K562 (cell line): ENCODE results near the gene BRDT. TPM values are rescaled to one million over a fixed set of nuclear protein-coding genes. Genes with fewer than 3 reads are reported as not detected.

Experiments
- ATAC-seq: fragments of 200-7000 bp; cut with Tn5 transposase; 3 replicates; pipeline ENCODE4 v1.9.1; 2020; ENCODE audit warnings: moderate library complexity
- BruUV-seq: library from RNA; stranded (reverse); fragments of 400-500 nt; replicated peaks from 2 replicates; lab custom pipeline; 2021; lab: Mats Ljungman, UMichigan
- CTCF ChIA-PET: fragments of 300-600 bp; formaldehyde crosslinking; extraction: SDS; loops from one replicate; lab custom pipeline; 2021; ENCODE audit warnings: low intra/inter-chr PET ratio; lab: Yijun Ruan, JAX
- POLR2A ChIA-PET: fragments of 300-600, 350-650 bp; sonication (Branson Sonifier 250); formaldehyde crosslinking; extraction: SDS; loops from one replicate; lab custom pipeline; 2021; ENCODE audit warnings: antibody characterized with exemption, inconsistent platforms; lab: Yijun Ruan, JAX
- DNase-seq, 4 experiments: peaks; one replicate each; pipeline versions ENCODE4 v3.0.0 to v3.0.0-alpha.2; 2011 to 2018; ENCODE audit warnings: low spot score in 3 of 4, mixed read lengths in 3 of 4; ENCODE audit errors: extremely low read depth in 1 of 4
- FAIRE-seq: peaks from 2 replicates; lab custom pipeline; 2011; peaks lifted over from hg19 to GRCh38; lab: Jason Lieb, UNC
- H2AFZ ChIP-seq: 2 replicates; pipeline ENCODE4 v1.6.0; 2011; ENCODE audit warnings: low read depth, low read length, control low read depth, inconsistent platforms
- H3K27ac ChIP-seq: fragments of 200-600 bp; 3 replicates; pipeline ENCODE4 v1.8.0; 2011; ENCODE audit warnings: low read depth, mild to moderate bottlenecking, control low read depth, inconsistent platforms, low read length, moderate library complexity, mixed read lengths; ENCODE audit errors: extremely low read depth
- H3K27me3 ChIP-seq, 2 experiments: fragments of 300-600 bp in 1 of 2; 2 replicates in 1 of 2; 3 replicates in 1 of 2; pipeline versions ENCODE4 v1.6.0 to v1.8.0; 2011; ENCODE audit warnings: inconsistent platforms in 2 of 2, low read length in 2 of 2, mild to moderate bottlenecking in 1 of 2, mixed read lengths in 1 of 2, moderate library complexity in 1 of 2; ENCODE audit not compliant: control insufficient read depth in 2 of 2, insufficient read depth in 2 of 2
- H3K36me3 ChIP-seq: fragments of 300-600 bp; 3 replicates; pipeline ENCODE4 v1.8.0; 2011; ENCODE audit warnings: mild to moderate bottlenecking, low read length, inconsistent platforms; ENCODE audit not compliant: control insufficient read depth, insufficient read depth
- H3K4me1 ChIP-seq, 2 experiments: fragments of 200-600 bp in 1 of 2; replicated peaks in 1 of 2; 2 replicates in 1 of 2; 3 replicates in 1 of 2; pipeline versions ENCODE4 v1.5.1 to v1.8.0; 2011; ENCODE audit warnings: inconsistent platforms in 2 of 2, low read length in 2 of 2, mild to moderate bottlenecking in 1 of 2, mixed read lengths in 1 of 2, moderate library complexity in 1 of 2; ENCODE audit not compliant: control insufficient read depth in 2 of 2, insufficient read depth in 2 of 2
- H3K4me2 ChIP-seq: 2 replicates; pipeline ENCODE4 v1.6.1; 2011; ENCODE audit warnings: low read length, control low read depth, inconsistent platforms, mixed read lengths; ENCODE audit not compliant: insufficient read depth
- H3K4me3 ChIP-seq: fragments of 200-600 bp; sonication (generic), shearing (Covaris generic); 2 replicates; pipeline ENCODE4 v1.5.1; 2016; ENCODE audit warnings: control low read depth, inconsistent platforms
- H3K79me2 ChIP-seq: fragments of 200-600 bp; 3 replicates; pipeline ENCODE4 v1.8.0; 2011; ENCODE audit warnings: low read length, inconsistent platforms; ENCODE audit not compliant: control insufficient read depth, insufficient read depth
- H3K9ac ChIP-seq, 2 experiments: 2 replicates each; pipeline versions ENCODE4 v1.6.0 to v1.6.1; 2011; ENCODE audit warnings: low read depth in 2 of 2, low read length in 2 of 2, control low read depth in 1 of 2, inconsistent platforms in 1 of 2, mild to moderate bottlenecking in 1 of 2, mixed read lengths in 1 of 2; ENCODE audit not compliant: insufficient read depth in 1 of 2
- H3K9me1 ChIP-seq: one replicate; pipeline ENCODE4 v1.6.0; 2011; ENCODE audit warnings: inconsistent platforms, mild to moderate bottlenecking, low read length, moderate library complexity; ENCODE audit not compliant: control insufficient read depth, insufficient read depth
- H3K9me3 ChIP-seq: replicated peaks from 2 replicates; pipeline ENCODE4 v1.5.1; 2011; ENCODE audit warnings: low read depth, low read length, inconsistent platforms; ENCODE audit not compliant: control insufficient read depth, insufficient read depth
- H4K20me1 ChIP-seq: replicated peaks from 2 replicates; pipeline ENCODE4 v1.6.1; 2011; ENCODE audit warnings: low read length, inconsistent platforms, mixed read lengths; ENCODE audit not compliant: control insufficient read depth, insufficient read depth
- CEBPG ChIP-seq, 3 experiments: fragments of 200-800 bp in 1 of 3; sonication (Bioruptor generic) in 1 of 3; sonication (generic) in 1 of 3; formaldehyde crosslinking in 1 of 3; IDR thresholded peaks in 2 of 3; conservative IDR thresholded peaks in 1 of 3; 2 replicates each; pipeline versions ENCODE4 v1.6.1 to v1.8.0; 2016 to 2022; ENCODE audit warnings: missing compliant biosample characterization in 2 of 3, missing genetic modification characterization in 2 of 3, mild to moderate bottlenecking in 1 of 3, missing genetic modification reagents in 1 of 3
- CREB5 ChIP-seq: fragments of 250-450 bp; sonication (Bioruptor Pico); IDR thresholded peaks from 2 replicates; pipeline ENCODE4 v1.5.0; 2020; ENCODE audit warnings: mild to moderate bottlenecking
- HNRNPK ChIP-seq: fragments of 200-400 bp; formaldehyde crosslinking; IDR thresholded peaks from one replicate; pipeline ENCODE4 v1.6.1; 2018; ENCODE audit warnings: mild to moderate bottlenecking, low read depth, low read length; ENCODE audit not compliant: poor library complexity, severe bottlenecking
- MEF2D ChIP-seq: conservative IDR thresholded peaks from 2 replicates; pipeline ENCODE4 v1.6.1; 2016; ENCODE audit warnings: low read depth, missing genetic modification characterization, missing compliant biosample characterization
- SNIP1 ChIP-seq: fragments of 450-650 bp; IDR thresholded peaks from 2 replicates; pipeline ENCODE4 v1.7.1; 2017; ENCODE audit warnings: low read depth, mild to moderate bottlenecking
- TEAD4 ChIP-seq, 2 experiments: sonication (generic) in 1 of 2; formaldehyde crosslinking in 1 of 2; IDR thresholded peaks; 2 replicates each; pipeline versions ENCODE4 v1.6.1 to v1.8.0; 2012 to 2022; ENCODE audit warnings: borderline replicate concordance in 1 of 2, inconsistent platforms in 1 of 2, low read length in 1 of 2, mild to moderate bottlenecking in 1 of 2, missing genetic modification reagents in 1 of 2
- TOE1 ChIP-seq, 2 experiments: fragments of 450-650 bp in 1 of 2; sonication (generic) in 1 of 2; formaldehyde crosslinking in 1 of 2; IDR thresholded peaks; 2 replicates each; pipeline versions ENCODE4 v1.7.1 to v1.8.0; 2016 to 2022; ENCODE audit warnings: borderline replicate concordance in 2 of 2, mild to moderate bottlenecking in 2 of 2, antibody characterized with exemption in 1 of 2, inconsistent platforms in 1 of 2, low read depth in 1 of 2, missing genetic modification reagents in 1 of 2, moderate library complexity in 1 of 2
- ZNF551 ChIP-seq: fragments of 250-450 bp; sonication (Bioruptor Pico); IDR thresholded peaks from 2 replicates; pipeline ENCODE4 v1.5.0; 2021; ENCODE audit warnings: mild to moderate bottlenecking, moderate library complexity
- ZNF778 ChIP-seq: fragments of 450-650 bp; formaldehyde crosslinking; IDR thresholded peaks from 2 replicates; pipeline ENCODE4 v1.4.0; 2020; ENCODE audit warnings: mild to moderate bottlenecking, moderate library complexity
- ZNF780A ChIP-seq: fragments of 250-450 bp; sonication (Bioruptor Pico); IDR thresholded peaks from 2 replicates; pipeline ENCODE4 v1.5.0; 2021; ENCODE audit warnings: mild to moderate bottlenecking
- WGBS: fragments of 100-300 bp; shearing (Covaris generic); methylation state at CpG from one replicate; pipeline ENCODE4 v1.1.6; 2016; ENCODE audit warnings: low coverage, mixed read lengths; ENCODE audit not compliant: insufficient coverage; ENCODE audit errors: missing lambda C conversion rate; 5-methylcytosine and 5-hydroxymethylcytosine counted together
- in situ Hi-C: fragments of 300-500 bp; cut with MboI; formaldehyde crosslinking; loops from 4 replicates; pipeline ENCODE4 v1.15.0; 2018; ENCODE audit warnings: inconsistent platforms, mixed read lengths
- intact Hi-C: fragments of 100-400 bp; cut with micrococcal nuclease; formaldehyde crosslinking; loops from 2 replicates; pipeline ENCODE4 v1.14.2; 2022
- polyA plus RNA-seq, 8 experiments: library from polyadenylated mRNA; depleted of rRNA in 4 of 8; stranded (reverse) in 5 of 8; unstranded in 3 of 8; fragments of >200 nt; fragmentation: Nextera tagmentation in 2 of 8; fragmentation: Illumina TruSeq in 1 of 8; extraction: Ambion mirVana in 2 of 8; extraction: Trizol in 1 of 8; gene quantifications; 2 replicates each; pipeline versions ENCODE4 v1.2.1 to v1.2.3, GENCODE V29; 2011 to 2014; ENCODE audit warnings: inconsistent platforms in 1 of 8, missing spikeins in 1 of 8
- total RNA-seq, 7 experiments: library from RNA; depleted of rRNA in 6 of 7; stranded (reverse); fragments of >200 nt in 6 of 7; fragmentation: Illumina TruSeq in 2 of 7; extraction: Trizol in 2 of 7; gene quantifications; 2 replicates each; pipeline versions ENCODE4 v1.2.1 to v1.2.3, GENCODE V29; 2011 to 2021; ENCODE audit warnings: low replicate concordance in 1 of 7

The BRDT gene
- total and polyA plus RNA-seq, 9 of the 15 experiments (the other 6 are each of a cell fraction or from before 2014, with no cell fraction given), result 0.01 TPM; not detected in 8

- Histone ChIP-seq H3K27ac (no peak overlapping the region), H3K4me1 (no peaks in the 10 kb centered on the region; a peak in 1 of 5 replicates), H3K9me1 (no peaks in the 10 kb centered on the region), H3K4me2 (no peak overlapping the region), H3K4me3 (no peak overlapping the region), H4K20me1 (no peaks in the 10 kb centered on the region), H3K27me3 (peaks cover 0 to 7% of the 10 kb centered on the region in 2 experiments; a peak in 1 of 5 replicates), H2AFZ (no peak overlapping the region)
- DNase-seq (no peak), FAIRE-seq (no peak)
- TF ChIP-seq ZNF551 (no peak), CEBPG (CRISPR knock-in tag; IDR thresholded peaks at IDR 0.05) (no peak), CEBPG (tag; conservative IDR thresholded peaks at IDR 0.05 in 1 of 2, IDR thresholded peaks at IDR 0.05 in 1 of 2) (peak; percentile 55 to 76; a peak in 2 of 4 replicates), ZNF780A (CRISPR knock-in tag) (no peak)
- TF ChIP-seq, all 486 proteins: peak for 1
- ChIA-PET CTCF (no interaction called here), POLR2A (no interaction called here)
- no TSS peak for BruUV-seq
- no peak overlapping the region for H3K9ac ChIP-seq
- no peaks in the 10 kb centered on the region for H3K9me3 ChIP-seq
- intact Hi-C loops, result no loop called here
- no peaks in the 10 kb centered on the region for H3K79me2 ChIP-seq
- no peak for ATAC-seq
- H3K36me3 ChIP-seq, result no peaks in the 10 kb centered on the region
- in situ Hi-C loops, result no loop called here
Observed at GRCh38 chr1:92013923-92014322, 64.7 kb downstream of the BRDT start.

- H3K9me1 ChIP-seq, result no peaks in the 10 kb centered on the region
- H3K4me3 ChIP-seq, result no peak overlapping the region
- ChIA-PET POLR2A (interaction anchor here (0.8 kb wide), 1 partner anchor 427 kb away, joined by 5 read pairs; no protein-coding TSS in a partner anchor), CTCF (no interaction called here)
- H4K20me1 ChIP-seq, result no peaks in the 10 kb centered on the region
- in situ Hi-C loops, result no loop called here
- H3K36me3 ChIP-seq, result no peaks in the 10 kb centered on the region
- H2AFZ ChIP-seq, result no peak overlapping the region
- no peaks in the 10 kb centered on the region for H3K79me2 ChIP-seq
- FAIRE-seq, result no peak
- 0% methylated on average over 5 of the region's 5 CpGs for WGBS
- no TSS peak for BruUV-seq
- peak in 2 of 4 experiments; percentile 6 to 20 for DNase-seq
- H3K9me3 ChIP-seq, result no peaks in the 10 kb centered on the region
- intact Hi-C loops, result no loop called here
- no peak overlapping the region for H3K27ac ChIP-seq
- peak; percentile 53; the same call in 2 of the 3 replicates for ATAC-seq
- H3K4me2 ChIP-seq, result no peak overlapping the region
- H3K27me3 ChIP-seq, result peaks cover 0 to 7% of the 10 kb centered on the region in 2 experiments; a peak in 1 of 5 replicates
- H3K4me1 ChIP-seq, result no peaks in the 10 kb centered on the region; a peak in 1 of 5 replicates
- no peak overlapping the region for H3K9ac ChIP-seq
- TF ChIP-seq HNRNPK (no peak), TOE1 (IDR thresholded peaks at IDR 0.05; ENCODE audit: borderline replicate concordance) (no peak), TOE1 (CRISPR knock-in tag; IDR thresholded peaks at IDR 0.05; ENCODE audit: borderline replicate concordance, low read depth) (no peak), ZNF778 (CRISPR knock-in tag) (no peak), MEF2D (tag) (no peak), TEAD4 (IDR thresholded peaks at IDR 0.05; ENCODE audit: low read length) (peak; percentile 59), TEAD4 (CRISPR knock-in tag; IDR thresholded peaks at IDR 0.05; ENCODE audit: borderline replicate concordance) (no peak), SNIP1 (no peak), CREB5 (CRISPR knock-in tag) (no peak)
Observed at GRCh38 chr1:92016720-92017316, 67.6 kb downstream of the BRDT start.
